Embryonic facial prominence (tissue), 1 donor: Measurements from ENCODE around the gene SPIRE1.
"Not testable (repeated sequence)": the region's sequence is repeated elsewhere in the genome, so short reads cannot be mapped to it uniquely, and the experiment has no call there.

ENCODE experiments used
- DNase-seq: peaks from one replicate; pipeline ENCODE4 v3.0.0-alpha.2; 2016; ENCODE audit errors: extremely low spot score

SPIRE1 gene

GRCh38 chr18:12599543-12599942 is 58.4 kb downstream of the SPIRE1 start:
- no peak for DNase-seq

- no peak for DNase-seq
Observed at GRCh38 chr18:12598181-12598930, 59.6 kb downstream of the SPIRE1 start.

DNA sequence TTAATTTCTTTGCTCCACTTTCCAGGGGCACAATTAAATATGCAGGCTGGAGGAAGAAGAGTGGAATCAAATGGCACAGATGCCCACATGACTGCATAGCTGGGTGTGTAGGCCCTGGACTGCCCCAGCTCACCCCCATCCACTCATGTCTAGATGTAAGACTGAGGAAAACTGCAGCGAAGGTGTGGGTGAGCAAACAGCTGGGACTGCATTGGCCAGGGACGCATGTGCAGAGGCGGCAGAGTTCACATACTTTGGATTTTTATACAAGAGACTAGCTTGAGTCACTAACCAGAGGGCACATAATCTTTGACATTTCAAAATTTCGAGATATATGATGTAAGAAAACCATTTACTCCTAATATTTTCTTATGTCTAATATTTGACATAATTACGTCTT is 60.1 kb downstream of the SPIRE1 start:
- DNase-seq: no peak

GRCh38 chr18:12595571-12596255 is 62.2 kb downstream of the SPIRE1 start:
- DNase-seq: no peak

GRCh38 chr18:12593866-12594265 is 64.0 kb downstream of the SPIRE1 start:
- DNase-seq: no peak

DNA sequence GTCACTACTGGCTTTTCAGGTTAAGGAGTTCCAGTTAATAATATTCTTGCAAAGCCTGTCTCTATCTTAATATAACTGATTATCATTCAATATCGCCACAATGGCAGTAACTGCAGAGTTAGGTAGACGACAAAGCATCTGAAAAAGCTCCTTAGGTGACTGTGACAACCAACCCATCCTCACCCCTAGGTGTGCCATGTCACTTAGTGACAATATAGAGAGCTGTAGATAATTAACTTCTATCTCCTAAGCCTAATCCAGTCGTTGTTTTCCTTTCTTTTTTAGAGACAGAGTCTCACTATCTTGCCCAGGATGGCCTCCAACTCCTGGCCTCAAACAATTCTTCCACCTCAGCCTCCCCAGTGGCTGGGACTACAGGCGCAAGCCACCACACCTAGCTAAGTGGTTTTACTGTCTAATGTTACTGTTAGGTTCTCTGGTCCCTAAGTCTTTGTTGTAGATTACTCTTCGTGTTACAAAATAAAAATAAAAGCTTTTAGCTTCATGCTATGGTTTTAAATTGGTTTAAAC is 65.2 kb downstream of the SPIRE1 start:
- no peak for DNase-seq

DNA sequence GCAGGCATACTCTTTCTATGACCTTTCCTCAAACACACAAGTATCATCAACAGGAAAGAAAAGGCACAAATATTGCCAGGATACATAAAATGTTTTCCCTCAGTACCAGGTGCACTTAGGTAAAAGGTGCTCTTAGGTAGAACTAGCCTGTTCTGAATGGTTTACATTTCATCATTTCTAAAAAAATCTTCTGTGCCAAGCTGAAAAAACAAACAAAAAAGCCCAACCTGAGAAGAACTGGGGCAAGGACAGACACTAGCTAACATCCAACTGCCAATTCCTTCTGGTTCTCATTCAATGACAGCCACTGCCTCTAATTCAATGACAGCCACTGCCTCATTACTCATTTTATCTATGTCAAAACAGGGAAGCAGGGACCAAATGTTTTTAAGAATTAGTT is 68.5 kb downstream of the SPIRE1 start:
- DNase-seq: no peak

DNA sequence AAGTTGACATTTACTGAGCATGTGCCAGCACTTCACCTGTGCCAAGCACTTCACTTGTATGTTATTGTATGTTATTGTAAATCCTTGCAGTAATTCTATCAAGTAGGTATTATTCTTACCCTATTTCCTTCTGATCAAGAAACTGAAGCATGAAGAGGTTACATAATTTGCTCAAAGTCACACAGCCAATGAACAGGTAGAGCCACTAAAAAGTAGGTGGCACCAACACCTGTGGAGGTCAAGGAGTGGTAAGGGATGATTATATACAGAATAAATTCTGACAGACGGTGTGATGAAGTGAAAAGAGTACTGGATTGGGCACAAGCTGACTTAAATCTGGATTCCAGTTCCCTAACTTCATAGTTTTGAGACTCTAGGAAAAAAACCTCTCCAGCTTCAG is 71.0 kb downstream of the SPIRE1 start:
- DNase-seq: no peak

DNA sequence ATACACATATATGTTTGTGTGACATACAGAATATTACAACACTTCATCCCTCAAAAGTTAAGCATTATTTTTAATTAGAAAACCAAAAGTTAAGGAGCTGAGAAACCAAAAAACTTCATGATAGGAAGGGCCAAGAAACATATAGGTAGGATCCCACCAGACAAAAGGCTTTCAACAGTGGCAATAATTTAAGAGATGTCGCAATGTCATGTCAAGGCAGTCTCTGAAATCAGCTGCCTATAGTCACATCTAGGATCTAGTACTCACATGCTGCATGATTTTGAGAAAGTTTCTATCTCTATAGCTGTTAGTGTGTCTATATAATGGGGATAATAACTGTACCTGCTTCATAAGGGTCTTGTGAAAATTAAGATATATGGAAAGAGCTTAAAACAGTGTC is 72.7 kb downstream of the SPIRE1 start:
- no peak for DNase-seq

DNA sequence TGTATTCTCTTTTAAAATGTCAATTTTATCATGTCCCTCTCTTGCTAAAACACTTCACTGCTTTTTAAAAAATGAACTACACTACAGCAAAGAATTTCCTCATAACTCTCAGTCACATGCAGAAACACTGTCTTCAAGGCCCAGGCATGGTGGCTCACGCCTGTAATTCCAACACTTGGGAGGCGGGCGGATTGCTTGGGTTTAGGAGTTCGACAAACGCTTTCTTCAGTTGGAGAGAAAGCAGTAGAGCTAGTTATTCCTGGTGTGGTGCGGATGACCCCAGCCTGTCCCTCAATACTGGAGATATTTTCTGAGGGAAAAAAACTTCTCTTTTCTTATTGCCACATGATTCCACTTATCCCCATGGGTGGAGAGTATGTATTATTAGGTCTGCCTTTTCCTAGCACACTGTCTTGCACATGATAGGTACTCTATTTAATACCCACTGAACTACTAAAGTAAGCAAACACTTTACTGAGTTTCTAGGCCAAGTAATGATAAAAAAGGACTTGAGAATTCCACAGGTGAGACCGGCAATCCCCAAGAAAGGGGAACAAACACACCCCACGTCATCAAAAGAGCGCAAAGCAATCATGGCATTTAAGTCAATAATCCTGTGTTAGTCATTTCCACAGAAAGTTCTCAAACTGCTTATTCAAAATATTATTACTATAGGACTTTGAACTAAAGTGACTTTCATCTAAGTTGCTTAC is 77.1 kb downstream of the SPIRE1 start:
- DNase-seq: no peak

DNA sequence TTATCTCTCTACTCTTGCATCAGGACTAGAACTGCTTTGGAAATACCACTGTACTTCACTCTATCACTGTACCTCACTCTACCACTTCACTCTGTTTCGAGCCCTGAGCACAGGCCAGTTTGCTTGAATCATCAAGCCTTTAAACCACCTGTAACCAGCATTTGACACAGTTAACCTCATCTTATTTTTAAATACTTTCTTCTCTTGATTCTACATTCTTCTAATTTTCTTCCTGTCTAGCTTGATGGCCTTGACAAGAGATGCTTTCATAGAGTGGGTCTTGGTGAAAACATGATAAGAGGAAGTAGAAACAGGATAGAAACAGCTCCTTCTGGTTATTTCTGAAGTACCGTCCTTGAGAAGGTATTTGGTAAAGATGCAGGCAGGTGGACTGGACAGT is 78.1 kb downstream of the SPIRE1 start:
- no peak for DNase-seq

GRCh38 chr18:12577848-12578247 is 80.1 kb downstream of the SPIRE1 start:
- no peak for DNase-seq

- no peak for DNase-seq
Observed at GRCh38 chr18:12574494-12575185, 83.3 kb downstream of the SPIRE1 start.

- DNase-seq: no peak
Observed at GRCh38 chr18:12571630-12572029, 86.3 kb downstream of the SPIRE1 start.

- DNase-seq: no peak
Observed at GRCh38 chr18:12569791-12570190, 88.1 kb downstream of the SPIRE1 start.

GRCh38 chr18:12567849-12568248 is 90.1 kb downstream of the SPIRE1 start:
- DNase-seq: no peak

DNA sequence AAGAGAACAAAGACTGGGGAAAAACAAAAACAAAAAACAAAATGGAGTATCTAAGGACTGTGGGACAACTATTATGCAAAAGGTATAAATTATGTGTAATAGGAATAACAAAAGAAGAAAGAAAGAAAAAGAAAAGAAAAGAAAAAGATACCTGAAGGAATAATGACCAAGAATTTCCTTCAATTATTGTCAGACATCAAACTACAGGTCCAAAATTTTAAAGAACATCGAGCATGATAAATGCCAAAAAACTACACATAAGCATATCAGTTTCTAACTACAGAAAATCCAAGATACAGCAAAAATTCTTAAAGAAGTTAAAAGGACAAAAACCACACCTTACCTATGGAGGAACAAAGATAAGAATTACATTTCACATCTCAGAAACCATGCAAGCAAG is 93.0 kb downstream of the SPIRE1 start:
- no peak for DNase-seq

GRCh38 chr18:12564378-12564777 is 93.5 kb downstream of the SPIRE1 start:
- no peak for DNase-seq

- not testable (repeated sequence) for DNase-seq
Observed at GRCh38 chr18:12560600-12560999, 97.3 kb downstream of the SPIRE1 start.

DNA sequence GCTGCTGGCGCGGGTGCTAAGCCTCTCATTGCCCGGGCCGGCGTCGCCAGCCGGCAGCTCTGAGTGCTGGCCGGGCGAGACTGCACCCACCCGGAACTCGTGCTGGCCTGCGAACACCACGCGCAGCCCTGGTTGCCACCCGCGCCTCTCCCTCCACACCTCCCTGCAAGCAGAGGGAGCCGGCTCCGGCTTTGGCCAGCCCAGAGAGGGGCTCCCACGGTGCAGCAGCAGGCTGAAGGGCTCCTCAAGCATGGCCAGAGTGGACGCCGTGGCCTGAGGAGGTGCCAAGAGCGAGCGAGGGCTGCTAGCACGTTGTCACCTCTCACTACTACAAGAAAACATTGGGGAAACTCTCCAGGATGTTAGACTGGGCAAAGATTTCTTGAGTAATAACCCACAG is 98.6 kb downstream of the SPIRE1 start:
- no peak for DNase-seq

DNA sequence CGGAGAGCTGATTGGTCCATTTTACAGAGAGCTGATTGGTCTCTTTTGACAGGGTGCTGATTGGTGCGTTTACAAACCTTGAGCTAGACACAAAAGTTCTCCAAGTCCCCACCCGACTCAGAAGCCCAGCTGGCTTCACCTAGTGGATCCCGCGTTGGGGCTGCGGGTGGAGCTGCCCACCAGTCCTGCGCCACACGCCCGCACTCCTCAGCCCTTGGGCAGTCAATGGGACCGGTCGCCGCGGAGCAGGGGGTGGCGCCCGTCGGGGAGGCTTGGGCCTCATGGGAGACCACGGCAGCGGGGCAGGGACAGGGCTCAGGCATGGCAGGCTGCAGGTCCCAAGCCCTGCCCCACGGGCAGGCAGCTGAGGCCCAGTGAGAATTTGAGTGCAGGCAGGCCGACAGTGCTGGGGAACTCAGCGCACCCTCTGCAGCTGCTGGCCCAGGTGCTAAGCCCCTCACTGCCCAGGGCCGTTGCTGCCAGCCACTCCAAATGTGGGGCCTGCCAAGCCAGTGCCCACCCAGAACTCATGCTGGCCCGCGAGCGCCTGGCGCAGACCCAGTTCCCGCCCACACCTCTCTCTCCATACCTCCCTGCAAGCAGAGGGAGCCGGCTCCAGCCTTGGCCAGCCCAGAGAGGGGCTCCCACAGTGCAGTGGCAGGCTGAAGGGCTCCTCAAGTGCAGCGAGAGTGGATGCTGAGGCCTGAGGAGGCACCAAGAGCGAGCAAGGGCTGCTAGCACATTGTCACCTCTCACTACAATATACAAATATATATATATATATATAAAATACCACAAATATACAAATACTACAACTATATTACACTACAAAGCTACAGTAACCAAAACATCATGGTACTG is 100.7 kb downstream of the SPIRE1 start:
- no peak for DNase-seq
